ELR (cell line): ENCODE measurements around the gene C3orf49.

Experiments used
- DNase-seq: peaks from one replicate; pipeline ENCODE4 v3.0.0-alpha.2; 2015; ENCODE audit warnings: low read depth

The C3orf49 gene

DNA sequence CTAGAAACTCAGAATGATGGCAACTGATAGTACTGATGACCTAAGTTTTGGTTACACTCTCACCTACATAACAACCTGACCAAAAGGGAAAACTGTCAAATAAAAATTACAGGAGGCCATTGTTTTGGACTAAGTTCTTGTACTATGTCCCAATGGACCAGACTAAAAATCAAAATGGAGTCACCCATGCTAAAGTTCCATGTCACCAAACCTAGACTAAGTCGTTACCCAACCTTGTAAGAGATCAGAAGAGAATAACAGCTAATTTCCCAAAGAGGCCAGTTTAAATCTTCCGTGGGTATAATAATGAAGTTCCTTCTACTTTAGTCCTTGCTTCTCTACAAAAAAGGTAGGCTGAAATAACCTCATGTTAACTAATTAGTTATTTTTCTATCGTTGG, 32.2 kb downstream of the C3orf49 start:
- DNase-seq: no peak

- DNase-seq: no peak
These were observed 34.0 kb downstream of the C3orf49 start for GRCh38 chr3:63853106-63853505.

DNA sequence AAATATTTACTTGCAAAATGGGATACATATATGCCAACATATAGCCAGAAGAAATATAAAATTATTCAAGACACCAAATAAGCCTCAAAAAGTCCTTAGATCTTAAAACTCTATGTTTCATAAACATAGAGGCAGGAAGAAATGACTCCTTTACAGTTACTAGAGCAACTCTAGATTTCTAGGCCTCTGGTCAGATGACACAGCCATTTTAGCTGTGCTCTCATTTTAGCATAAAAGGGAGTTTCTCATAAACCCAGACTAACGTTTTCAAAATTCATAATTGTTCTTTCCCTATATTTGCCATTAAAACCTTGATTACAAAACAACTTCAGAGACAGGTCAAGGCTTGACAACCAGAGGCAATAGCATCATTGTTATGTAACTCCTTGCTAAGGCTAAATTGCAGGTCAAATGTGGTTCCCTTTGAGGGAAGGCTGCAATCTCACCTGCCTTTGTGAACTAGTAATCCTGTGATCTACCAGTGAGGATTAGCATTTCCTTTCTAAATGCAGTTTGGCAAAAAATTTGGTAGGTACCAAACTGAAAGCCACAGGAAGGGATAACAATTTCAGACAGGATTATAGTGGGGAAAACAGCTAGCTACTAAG, 36.3 kb downstream of the C3orf49 start:
- DNase-seq: no peak

GRCh38 chr3:63857311-63857710, 38.2 kb downstream of the C3orf49 start:
- peak; percentile 26 for DNase-seq

- no peak for DNase-seq
These were observed 41.7 kb downstream of the C3orf49 start for GRCh38 chr3:63860776-63861175.

DNA sequence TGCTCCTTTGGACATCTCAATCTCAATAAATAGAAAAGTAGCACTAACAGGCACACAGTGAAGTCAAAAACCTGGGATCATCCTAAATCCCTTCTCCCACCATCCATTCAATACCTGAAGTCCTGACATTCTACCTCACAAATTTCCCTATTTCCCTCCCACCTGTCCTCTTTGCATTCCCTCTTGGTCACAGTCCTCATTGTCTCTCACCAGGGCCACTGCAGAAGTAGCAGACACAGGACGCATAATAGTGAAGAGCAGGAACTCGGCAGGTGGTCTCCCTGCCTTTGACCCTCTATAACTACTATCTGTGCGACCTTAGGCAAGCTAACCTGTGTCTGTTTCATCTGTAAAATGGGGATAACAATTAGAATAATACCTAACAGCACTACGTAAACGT, 42.2 kb downstream of the C3orf49 start:
- DNase-seq: no peak

DNA sequence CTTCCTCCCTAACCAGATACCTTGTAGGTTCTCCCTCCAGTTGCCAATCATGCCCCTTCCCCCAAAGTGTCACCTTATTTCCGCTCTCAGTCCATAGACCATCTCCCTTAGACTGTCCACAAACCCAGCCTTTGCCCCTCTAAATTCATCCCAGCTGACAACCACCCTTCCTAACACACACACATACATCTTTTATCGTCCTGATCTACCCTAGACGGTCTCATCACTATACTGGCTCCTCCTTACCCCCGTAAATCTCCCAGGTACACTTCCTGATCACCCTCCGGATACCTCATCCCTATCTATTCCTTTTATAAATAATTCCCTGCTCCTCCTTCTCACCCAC, 43.7 kb downstream of the C3orf49 start:
- no peak for DNase-seq

DNA sequence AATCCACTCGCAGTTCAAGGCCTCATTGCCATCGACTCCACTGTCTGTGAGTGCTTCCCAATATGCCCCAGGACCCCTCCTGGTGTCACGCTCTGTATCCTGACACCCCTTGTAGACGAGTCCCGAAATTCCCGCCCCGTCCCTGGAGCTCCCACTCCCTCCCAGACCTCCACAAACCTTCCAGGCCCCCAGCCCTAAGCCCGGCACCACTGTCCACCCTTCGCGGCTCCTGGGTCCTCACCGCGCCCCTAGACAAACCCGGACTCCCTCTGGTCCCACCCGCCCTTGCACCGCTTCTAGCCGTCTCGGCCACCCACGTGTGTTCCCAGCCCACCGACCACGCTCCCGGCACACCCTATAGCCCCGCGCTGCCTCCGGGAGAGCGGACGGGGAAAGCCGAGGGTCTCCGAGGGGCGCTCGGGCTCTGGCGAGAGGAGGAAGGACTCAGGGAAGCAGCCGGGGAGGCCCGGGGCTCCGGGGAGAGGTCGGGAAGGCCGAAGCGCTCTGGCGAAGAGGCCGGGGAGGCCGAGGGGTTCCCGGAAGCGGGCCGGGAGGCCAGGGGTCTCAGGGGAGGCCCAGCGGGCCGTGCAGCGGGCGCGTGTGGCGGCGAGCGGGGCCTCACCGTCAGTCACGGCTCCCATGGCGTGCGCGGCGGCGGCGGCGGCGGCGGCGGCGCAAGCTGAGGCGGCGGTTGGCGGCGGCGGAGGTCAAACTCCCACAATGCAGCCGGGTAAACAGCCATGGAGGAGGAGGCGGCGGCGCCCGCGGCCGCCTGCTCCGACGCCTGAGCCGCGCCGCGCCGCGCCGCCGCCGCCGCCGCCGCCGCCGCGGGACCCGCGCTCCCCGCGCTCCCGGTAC, 44.3 kb downstream of the C3orf49 start, which contains the start of the genes ATXN7 and THOC7:
Gene ATXN7 (plus strand): TSS at position 718 of the 858 bp plus-strand sequence. CDS start 48,732 bp downstream, outside the sequence.
Gene THOC7 (minus strand): TSS at position 656 of the 858 bp plus-strand sequence. CDS start 15 bp downstream, at position 641.
- peak; percentile 71 for DNase-seq

- DNase-seq: peak; percentile 42
These were observed 45.2 kb downstream of the C3orf49 start for GRCh38 chr3:63864008-63864964.

DNA sequence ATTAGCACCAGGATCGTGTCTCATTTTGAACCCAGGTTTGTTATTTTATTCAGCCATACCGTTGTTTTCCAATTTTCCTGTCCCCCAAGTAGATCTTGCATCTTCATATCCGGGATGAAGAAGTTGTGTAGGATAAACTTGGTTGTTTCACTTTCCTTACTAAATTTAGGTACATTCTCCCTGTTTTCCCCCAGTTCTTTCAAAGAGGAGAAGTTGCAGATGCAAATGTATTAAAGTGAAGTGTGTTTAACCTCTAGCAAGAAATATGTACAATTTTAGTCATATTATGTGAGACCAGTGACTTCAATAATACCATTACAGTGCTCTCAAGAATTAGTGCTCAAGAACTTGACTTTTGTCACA, 45.8 kb downstream of the C3orf49 start:
- DNase-seq: no peak

GRCh38 chr3:63867225-63867624, 48.1 kb downstream of the C3orf49 start:
- no peak for DNase-seq

GRCh38 chr3:63869940-63870614, 51.0 kb downstream of the C3orf49 start:
- DNase-seq: no peak

- DNase-seq: no peak
These were observed 51.5 kb downstream of the C3orf49 start for GRCh38 chr3:63870615-63871005.

GRCh38 chr3:63872135-63872924, 53.2 kb downstream of the C3orf49 start:
- DNase-seq: peak; percentile 87

DNA sequence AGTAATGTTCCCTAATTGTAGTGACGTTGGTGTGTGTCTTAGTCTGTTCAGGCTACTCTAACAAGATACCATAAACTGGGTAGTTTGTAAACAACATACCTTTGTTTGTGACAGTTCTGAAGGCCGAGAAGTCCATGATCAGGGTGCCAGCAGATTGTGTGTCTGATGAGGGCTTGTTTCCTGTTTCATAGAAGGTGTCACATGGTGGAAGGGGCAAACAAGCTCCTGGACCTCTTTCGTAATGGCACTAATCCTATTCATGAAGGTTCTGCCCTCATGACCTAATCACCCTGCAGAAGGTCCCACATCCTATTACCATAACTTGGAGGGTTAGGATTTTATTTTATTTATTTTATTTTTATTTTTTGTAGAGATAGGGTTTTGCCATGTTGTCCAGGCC, 55.7 kb downstream of the C3orf49 start:
- no peak for DNase-seq

DNA sequence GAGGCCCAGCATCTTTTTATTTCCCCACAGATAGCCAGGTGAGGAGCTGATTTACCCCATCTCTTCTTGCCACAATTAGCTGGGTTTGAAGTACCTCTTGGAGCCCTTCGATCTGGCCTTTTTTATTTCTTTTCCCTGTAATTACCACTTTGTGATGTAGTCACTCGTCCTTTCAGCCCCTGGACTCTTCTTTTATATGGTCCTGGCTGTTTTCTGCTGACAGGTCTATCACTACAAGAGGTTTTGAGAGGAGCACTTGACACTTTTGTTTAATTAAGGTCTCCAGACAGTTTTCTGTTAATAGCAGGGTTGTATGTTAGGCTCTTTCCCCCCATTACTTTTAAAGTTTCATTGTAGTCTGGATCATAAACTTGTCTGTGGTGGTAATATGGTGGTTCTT, 56.4 kb downstream of the C3orf49 start:
- DNase-seq: no peak

- no peak for DNase-seq
These were observed 57.2 kb downstream of the C3orf49 start for GRCh38 chr3:63876260-63876659.

- peak; percentile 15 for DNase-seq
These were observed 58.8 kb downstream of the C3orf49 start for GRCh38 chr3:63877737-63878393.

DNA sequence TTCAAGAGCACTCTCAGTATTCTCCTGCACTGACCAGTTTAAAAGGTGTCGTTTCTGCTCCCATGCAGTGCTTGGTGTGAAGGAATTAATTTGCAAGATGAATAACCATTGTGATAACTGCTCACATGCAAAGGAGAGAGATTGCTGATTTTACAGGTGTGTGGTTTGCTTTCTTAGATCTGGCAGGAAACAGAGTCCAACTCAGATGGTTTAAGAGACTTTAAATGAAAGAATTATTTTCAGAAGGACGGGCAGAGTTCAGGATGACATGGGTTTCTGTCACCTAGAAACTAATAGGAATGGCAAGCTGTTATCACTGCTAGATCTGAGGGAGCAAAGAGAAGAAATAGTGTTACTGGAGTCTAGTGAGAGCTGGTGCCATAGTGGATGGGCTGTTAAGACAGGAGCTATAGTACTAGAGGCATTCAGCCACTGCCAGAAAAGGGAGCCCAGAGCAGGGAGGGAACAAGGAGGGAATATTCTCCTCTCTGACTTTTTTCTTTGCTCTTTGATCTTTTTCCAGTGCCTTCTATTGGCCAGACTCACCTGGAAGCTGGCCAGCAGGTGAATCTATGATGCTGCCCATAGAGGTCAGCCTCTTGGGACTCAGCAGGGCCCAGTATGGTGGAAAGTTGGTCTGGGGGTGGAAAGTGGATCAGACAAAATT, 59.4 kb downstream of the C3orf49 start:
- DNase-seq: no peak

DNA sequence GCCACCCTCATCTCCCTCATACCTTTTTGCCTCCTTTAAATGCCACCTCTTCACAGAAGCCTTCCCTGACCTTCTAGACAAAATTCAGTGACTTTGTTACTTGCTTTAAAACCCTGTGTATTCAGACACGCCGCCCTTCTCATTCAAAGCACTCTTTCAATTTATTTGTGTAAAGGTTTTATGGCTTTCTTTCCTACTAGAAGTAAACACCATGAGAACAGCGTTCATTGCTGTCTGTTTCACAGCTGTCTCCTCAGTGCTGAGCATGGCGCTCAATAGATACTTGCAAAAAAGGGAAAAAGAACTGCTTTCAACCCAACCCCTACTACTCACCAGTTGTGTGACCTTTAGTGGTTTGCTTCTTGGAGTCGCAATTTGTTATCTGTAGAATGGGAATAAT, 61.6 kb downstream of the C3orf49 start:
- DNase-seq: no peak
